A673 (cell line): Measurements from ENCODE around the gene OSBPL1A.

Experiments used
- CTCF ChIP-seq: fragments of 300-800, 200-600 bp; sonication (generic); conservative IDR thresholded peaks from 2 replicates; pipeline ENCODE4 v1.5.1; 2017; ENCODE audit warnings: low read depth, mild to moderate bottlenecking, antibody characterized with exemption, low read length, moderate library complexity, mixed read lengths
- EZH2 ChIP-seq: fragments of 200-600 bp; sonication (generic); IDR thresholded peaks from 2 replicates; pipeline ENCODE4 v1.6.1; 2017; ENCODE audit warnings: borderline replicate concordance, low read depth, mild to moderate bottlenecking, mixed read lengths, antibody characterized with exemption, low read length; ENCODE audit not compliant: poor library complexity, severe bottlenecking

- no peak for TF ChIP-seq CTCF
- no peak for TF ChIP-seq EZH2
These were observed 34.9 kb downstream of the OSBPL1A start for GRCh38 chr18:24362757-24363156.
